Activated CD4-positive, alpha-beta memory T cell treated with anti-CD3 and anti-CD28 coated beads, Interleukin-2, amount 10 ng/mL, durations not matched to agents 7 days and 5 days (primary cell): ENCODE data around the gene TMEM167B. TPM values are rescaled to one million over a fixed set of nuclear protein-coding genes. Genes with fewer than 3 reads are reported as not detected.
"Not testable (repeated sequence)": the region's sequence is repeated elsewhere in the genome, so short reads cannot be mapped to it uniquely, and the experiment has no call there.

Experiments used
- CTCF ChIA-PET: fragments of 350-600 bp; sonication (Branson Sonifier 250); formaldehyde crosslinking; loops from one replicate; lab custom pipeline; 2021; ENCODE audit warnings: antibody characterized with exemption, inconsistent platforms; lab: Charles Lee
- POLR2A ChIA-PET: fragments of 350-600 bp; sonication (Branson Sonifier 250); formaldehyde crosslinking; loops from one replicate; lab custom pipeline; 2021; ENCODE audit warnings: antibody characterized with exemption; lab: Charles Lee
- DNase-seq: peaks from one replicate; pipeline ENCODE4 v3.0.0-alpha.2; 2020
- H3K27ac Mint-ChIP-seq: one replicate; pipeline ENCODE4 v1.8.0; 2021; ENCODE audit warnings: mild to moderate bottlenecking, mixed read lengths
- H3K27me3 Mint-ChIP-seq: one replicate; pipeline ENCODE4 v1.8.0; 2021; ENCODE audit warnings: mixed read lengths
- H3K36me3 Mint-ChIP-seq: one replicate; pipeline ENCODE4 v1.8.0; 2021; ENCODE audit warnings: low read depth, mixed read lengths
- H3K4me1 Mint-ChIP-seq: one replicate; pipeline ENCODE4 v1.8.0; 2021; ENCODE audit warnings: mixed read lengths
- H3K4me3 Mint-ChIP-seq: one replicate; pipeline ENCODE4 v1.8.0; 2021; ENCODE audit warnings: mild to moderate bottlenecking, mixed read lengths
- H3K9me3 Mint-ChIP-seq: one replicate; pipeline ENCODE4 v1.8.0; 2021; ENCODE audit warnings: mixed read lengths
- total RNA-seq, 2 experiments: library from RNA; stranded (reverse); gene quantifications; one replicate each; pipeline ENCODE4 v1.2.3, GENCODE V29; 2021

TMEM167B gene
- 10 to 100 TPM; 29.6 to 31.8 TPM for total RNA-seq

DNA sequence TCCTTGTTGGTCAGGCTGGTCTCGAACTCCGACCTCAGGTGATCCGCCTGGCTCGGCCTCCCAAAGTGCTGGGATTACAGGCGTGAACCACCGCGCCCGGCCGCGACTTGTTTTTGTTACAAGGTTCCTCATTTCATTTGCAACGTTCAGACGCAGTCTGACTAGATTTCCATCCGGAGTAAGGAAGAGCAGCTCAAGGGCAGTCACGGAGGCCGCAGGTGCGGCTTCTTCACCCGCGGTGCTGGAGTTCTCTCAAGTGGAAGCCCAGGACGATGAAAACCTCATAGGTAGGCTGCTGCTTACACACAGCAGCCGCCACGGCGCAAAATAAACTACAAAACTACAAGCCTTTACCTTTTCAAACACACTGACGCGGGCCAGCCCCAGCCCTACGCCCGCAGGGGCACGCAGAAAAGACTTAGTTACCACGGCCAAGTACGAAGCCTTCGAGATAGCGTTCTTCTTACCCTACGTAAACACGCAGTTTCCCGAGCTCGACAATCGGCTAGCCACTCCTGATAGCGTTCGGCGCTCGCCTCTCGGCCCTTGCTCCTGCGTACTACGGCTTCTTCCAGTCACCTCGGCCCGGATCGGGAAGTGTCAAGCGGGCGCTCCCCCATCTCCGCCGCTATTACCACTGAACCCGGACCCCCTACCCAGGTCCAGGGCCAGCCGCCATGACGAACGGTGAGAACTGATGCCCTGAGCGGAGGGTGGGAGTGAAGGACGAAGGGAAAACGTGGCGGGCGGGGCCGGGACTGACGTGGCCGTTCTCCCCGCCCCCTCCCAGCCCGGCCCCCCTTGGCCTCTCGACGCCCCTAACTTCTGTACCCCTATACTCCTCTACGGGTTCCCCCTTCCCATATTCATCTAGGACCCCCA, at the start of gene TMEM167B:
TSS of gene TMEM167B (plus strand) at position 569 of the 882 bp plus-strand sequence. CDS start at position 678, 109 bp downstream.
- H3K36me3 Mint-ChIP-seq = peaks cover 25% of the 10 kb centered on the region
- H3K9me3 Mint-ChIP-seq = no peaks in the 10 kb centered on the region
- H3K27me3 Mint-ChIP-seq = no peaks in the 10 kb centered on the region
- peaks cover 44% of the 10 kb centered on the region for H3K4me1 Mint-ChIP-seq
- ChIA-PET POLR2A (interaction anchor here (0.9 to 2.9 kb wide), 14 partner anchors 8 to 895 kb away, joined by 3 to 80 read pairs (median 5); partner anchors contain the start of genes CLCC1, PRPF38B, PSMA5 and SARS1), CTCF (interaction anchor here (2.6 to 3.1 kb wide), 3 partner anchors 9 to 22 kb away, joined by 12 to 38 read pairs (median 14); partner anchors contain the start of gene TAF13)
- peak within 1 kb of the TSS; percentile 85 for H3K4me3 Mint-ChIP-seq
- H3K27ac Mint-ChIP-seq = peak within 1 kb of the TSS; percentile 82
- DNase-seq = peak; percentile 91

DNA sequence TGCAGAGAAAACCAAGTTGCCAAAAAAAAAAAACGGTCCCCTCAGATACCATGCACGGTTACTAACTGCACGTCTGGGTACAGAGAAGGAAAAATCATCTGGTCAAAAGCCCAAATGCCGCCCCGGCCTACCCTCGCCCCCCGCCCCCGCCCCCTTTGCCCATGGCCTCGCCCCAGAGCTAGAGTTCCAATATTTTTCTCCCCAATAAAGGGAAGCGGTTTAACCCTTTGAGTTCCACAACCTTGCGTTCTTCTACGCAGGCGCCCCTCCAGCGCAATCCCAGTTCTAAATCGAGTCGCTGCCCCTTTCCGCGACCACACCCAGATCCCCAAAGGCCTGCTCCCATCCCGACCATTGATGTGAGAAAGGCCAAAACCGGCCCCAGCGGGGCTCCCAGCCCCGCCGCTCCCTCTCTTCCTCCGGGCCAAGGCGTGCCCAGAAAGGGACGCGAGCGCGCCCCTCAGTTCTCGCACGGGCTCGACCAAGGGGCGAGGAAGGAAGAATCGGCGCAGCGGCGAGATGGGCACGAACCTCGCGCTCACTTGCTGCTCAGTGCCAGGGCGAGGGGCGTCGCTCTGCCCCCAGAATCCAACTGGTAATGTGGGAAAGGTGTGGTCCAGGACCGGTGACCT, 49.5 kb upstream of the TMEM167B start:
- peak overlapping the region; percentile 88 for H3K27ac Mint-ChIP-seq
- peak overlapping the region; percentile 92 for H3K4me3 Mint-ChIP-seq
- no peaks in the 10 kb centered on the region for H3K36me3 Mint-ChIP-seq

DNA sequence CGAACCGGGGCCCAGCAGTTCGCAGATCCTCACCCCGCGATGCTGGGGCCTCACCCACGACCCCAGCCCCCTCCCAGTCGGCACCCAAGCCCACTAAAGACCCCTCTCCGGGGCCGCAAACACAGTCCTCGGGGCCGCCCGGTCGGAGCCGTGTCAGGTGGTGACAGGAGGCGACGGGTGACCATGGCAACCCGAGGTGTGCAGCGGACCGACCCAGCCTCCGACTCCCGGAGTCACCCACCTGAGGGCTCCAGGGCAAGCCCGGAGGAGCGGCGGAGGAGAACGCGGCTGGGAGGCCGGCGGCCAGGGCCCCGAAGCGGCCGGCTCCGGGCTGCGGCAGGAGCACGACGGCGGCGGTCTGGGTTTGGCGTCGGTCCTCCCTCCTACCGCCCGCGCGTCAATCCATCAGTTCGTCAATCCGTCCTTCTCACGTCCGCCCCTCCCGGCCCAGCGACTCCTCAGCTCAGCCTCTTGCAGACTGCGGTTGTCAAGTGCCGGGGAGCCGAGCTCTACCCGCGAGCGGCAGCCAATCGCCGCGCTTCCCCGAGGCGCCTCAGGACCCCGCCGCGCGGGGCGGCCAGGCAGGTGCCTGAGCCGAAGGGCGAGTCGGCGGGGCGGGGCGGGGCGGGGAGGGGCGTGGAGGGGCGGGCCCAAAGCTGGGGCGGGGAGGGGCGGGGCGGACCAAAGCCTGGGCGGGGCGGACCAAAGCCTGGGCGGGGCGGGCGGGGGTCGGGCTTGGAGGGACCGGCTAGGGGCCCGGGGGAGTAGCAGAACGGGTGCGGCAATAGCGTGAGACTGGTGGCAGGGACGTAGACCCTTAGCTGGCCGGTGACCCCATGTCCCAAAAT, 48.7 kb upstream of the TMEM167B start, which contains the start of gene WDR47:
TSS of gene WDR47 (minus strand) at position 482 of the 848 bp plus-strand sequence. CDS start 18,590 bp downstream, outside the sequence.
- Mint-ChIP-seq H3K36me3 (no peaks in the 10 kb centered on the region), H3K27ac (peak within 1 kb of the TSS; percentile 88), H3K4me3 (peak within 1 kb of the TSS; percentile 92), H3K9me3 (no peaks in the 10 kb centered on the region), H3K4me1 (peaks cover 25% of the 10 kb centered on the region), H3K27me3 (peaks cover 3% of the 10 kb centered on the region)
- ChIA-PET POLR2A (interaction anchor here (0.6 to 2.1 kb wide), 13 partner anchors 14 to 507 kb away, joined by 3 to 16 read pairs (median 4); partner anchors contain the start of genes CLCC1, GNAI3, PRPF38B and SARS1), CTCF (interaction anchor here (0.8 to 1.7 kb wide), 7 partner anchors 14 to 452 kb away, joined by 3 to 15 read pairs (median 3); partner anchors contain the start of gene CYB561D1)
- peak; percentile 97 for DNase-seq

More for the DNA sequence above, 49.5 kb upstream of the TMEM167B start:
- H3K27me3 Mint-ChIP-seq = peaks cover 3% of the 10 kb centered on the region
- peak; percentile 40 for DNase-seq
- ChIA-PET CTCF (interaction anchor here (1.0 to 1.7 kb wide), 3 partner anchors 13 to 453 kb away, joined by 3 to 15 read pairs (median 8); partner anchors contain the start of gene CYB561D1), POLR2A (interaction anchor here (0.6 to 2.1 kb wide), 5 partner anchors 36 to 508 kb away, joined by 3 to 16 read pairs (median 4); partner anchors contain the start of genes GNAI3, PRPF38B and TMEM167B)
- H3K9me3 Mint-ChIP-seq = no peaks in the 10 kb centered on the region
- peaks cover 25% of the 10 kb centered on the region for H3K4me1 Mint-ChIP-seq

DNA sequence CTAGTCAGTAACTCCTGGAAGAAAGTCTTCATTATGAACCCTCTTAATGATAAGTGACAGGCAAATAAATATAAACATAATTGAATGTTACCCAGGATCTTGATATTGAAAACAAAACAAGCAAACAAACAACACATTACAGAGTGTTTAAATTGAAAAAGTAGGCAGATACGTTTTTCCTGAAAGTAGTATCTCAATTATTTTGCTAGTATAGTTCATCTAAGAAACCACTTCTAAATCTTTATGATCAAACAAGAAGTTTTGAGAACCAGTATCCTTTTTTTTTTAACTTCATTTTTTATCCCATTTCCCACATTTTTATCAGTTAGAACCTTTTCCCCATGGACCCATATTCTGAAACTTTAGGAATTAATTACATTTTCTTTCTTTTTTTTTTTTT, 45.0 kb upstream of the TMEM167B start:
- ChIA-PET POLR2A (interaction anchor here (1.3 kb wide), 1 partner anchor 45 kb away, joined by 4 read pairs; the partner anchor contains the start of gene TMEM167B), CTCF (no interaction called here)
- Mint-ChIP-seq H3K36me3 (no peaks in the 10 kb centered on the region), H3K27me3 (peaks cover 4% of the 10 kb centered on the region), H3K4me3 (no peak overlapping the region), H3K27ac (no peak overlapping the region), H3K9me3 (no peaks in the 10 kb centered on the region), H3K4me1 (peaks cover 12% of the 10 kb centered on the region)
- no peak for DNase-seq

DNA sequence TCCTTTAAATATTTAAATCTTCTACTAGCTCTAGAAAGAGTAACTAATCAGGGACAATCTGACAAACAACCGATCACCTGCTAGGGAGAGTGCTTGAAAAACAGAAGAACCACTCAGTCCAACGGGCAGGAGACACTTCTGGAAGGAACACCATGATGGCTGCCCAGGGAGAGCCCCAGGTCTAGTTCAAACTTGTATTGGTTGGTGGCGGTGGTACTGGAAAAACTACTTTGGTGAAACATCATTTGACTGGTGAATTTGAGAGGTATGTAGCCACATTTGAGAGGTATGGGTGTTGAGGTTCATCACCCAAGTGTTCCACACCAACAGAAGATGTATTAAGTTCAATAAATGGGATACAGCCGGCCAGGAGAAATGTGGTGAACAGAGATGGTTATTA, 43.9 kb upstream of the TMEM167B start:
- no peaks in the 10 kb centered on the region for H3K9me3 Mint-ChIP-seq
- H3K27me3 Mint-ChIP-seq = peaks cover 4% of the 10 kb centered on the region
- no peak overlapping the region for H3K27ac Mint-ChIP-seq
- no peak overlapping the region for H3K4me3 Mint-ChIP-seq
- ChIA-PET POLR2A (no interaction called here), CTCF (no interaction called here)
- no peaks in the 10 kb centered on the region for H3K36me3 Mint-ChIP-seq
- DNase-seq = no peak
- peaks cover 6% of the 10 kb centered on the region for H3K4me1 Mint-ChIP-seq

DNA sequence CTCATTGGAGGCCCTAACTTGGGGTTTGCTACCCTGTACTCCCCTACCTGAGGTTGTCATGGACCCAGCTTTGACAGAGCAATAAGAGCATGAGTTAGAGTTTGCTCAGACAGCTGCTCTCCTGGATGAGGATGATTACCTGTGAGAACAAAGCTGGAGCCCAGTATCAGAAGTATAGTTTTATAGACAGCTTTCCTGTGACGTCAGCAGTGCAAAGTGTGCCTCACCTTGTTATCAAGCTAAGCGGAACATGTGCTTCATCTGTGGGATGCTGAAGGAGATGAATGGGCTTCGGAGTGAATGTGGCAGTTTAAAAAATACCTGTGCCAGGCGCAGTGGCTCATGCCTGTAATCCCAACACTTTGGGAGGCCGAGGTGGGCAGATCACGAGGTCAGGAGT, 43.2 kb upstream of the TMEM167B start:
- POLR2A ChIA-PET = no interaction called here
- Mint-ChIP-seq H3K9me3 (no peaks in the 10 kb centered on the region), H3K27ac (no peak overlapping the region), H3K4me3 (no peak overlapping the region), H3K27me3 (peaks cover 4% of the 10 kb centered on the region), H3K36me3 (no peaks in the 10 kb centered on the region), H3K4me1 (peaks cover 6% of the 10 kb centered on the region)
- no peak for DNase-seq
- CTCF ChIA-PET = no interaction called here

DNA sequence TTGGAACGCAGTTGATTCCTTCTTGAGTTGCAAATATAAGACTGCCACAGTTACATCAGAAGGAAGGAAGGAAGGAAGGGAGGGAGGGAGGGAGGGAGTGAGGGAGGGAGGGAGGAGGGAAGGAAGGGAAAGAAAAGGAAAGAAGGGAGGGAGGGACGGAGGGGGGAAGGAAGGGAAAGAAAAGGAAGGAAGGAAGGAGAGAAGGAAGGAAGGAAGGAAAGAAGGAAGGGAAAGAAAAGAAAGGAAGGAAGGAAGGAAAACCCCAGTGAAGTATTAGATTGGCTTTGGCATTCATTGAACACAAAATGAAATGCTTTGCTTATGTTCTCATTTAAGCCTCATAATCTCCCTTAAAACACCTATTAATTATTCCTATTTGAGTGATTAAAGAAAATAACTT, 42.2 kb upstream of the TMEM167B start:
- Mint-ChIP-seq H3K9me3 (no peaks in the 10 kb centered on the region), H3K27me3 (peaks cover 4% of the 10 kb centered on the region), H3K27ac (no peak overlapping the region), H3K36me3 (no peaks in the 10 kb centered on the region), H3K4me1 (peaks cover 3% of the 10 kb centered on the region), H3K4me3 (no peak overlapping the region)
- DNase-seq = no peak
- POLR2A ChIA-PET = no interaction called here
- CTCF ChIA-PET = no interaction called here

DNA sequence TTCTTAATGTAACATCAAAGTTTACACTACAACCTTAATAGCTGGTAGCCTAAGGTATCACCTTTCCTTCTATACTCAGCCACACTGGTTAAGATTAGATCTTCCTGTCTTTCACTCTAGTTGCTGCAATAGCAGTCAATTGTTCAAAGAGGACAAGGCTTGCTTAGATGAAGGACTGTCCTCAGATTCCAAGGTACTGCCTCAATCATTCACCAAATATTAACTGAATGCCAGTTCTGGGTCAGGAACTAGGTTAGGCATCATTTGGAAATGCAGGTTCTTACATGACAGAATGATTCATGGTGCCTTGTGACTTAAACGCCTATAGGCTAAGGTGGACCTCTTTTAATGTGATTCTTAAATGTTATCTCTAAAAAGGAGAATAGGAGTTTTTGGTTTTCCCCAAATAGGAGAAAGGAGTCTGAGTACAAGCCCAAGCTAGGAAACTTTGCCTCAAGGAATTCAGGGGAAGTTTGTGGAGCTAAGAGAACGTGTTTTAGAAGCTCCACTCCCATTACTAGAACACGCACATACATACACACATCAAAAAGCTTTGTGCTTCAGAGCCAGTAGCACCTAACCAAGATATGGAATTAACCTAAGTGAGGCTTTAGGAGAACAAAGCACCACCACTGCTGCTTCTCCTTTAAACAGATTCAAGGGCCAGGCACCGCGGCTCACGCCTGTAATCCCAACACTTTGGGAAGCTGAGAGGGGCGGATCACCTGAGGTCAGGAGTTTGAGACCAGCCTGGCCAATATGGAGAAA, 40.2 kb upstream of the TMEM167B start:
- Mint-ChIP-seq H3K27ac (no peak overlapping the region), H3K9me3 (no peaks in the 10 kb centered on the region), H3K36me3 (no peaks in the 10 kb centered on the region), H3K27me3 (peaks cover 1% of the 10 kb centered on the region), H3K4me1 (peaks cover 2% of the 10 kb centered on the region), H3K4me3 (no peak overlapping the region)
- ChIA-PET CTCF (no interaction called here), POLR2A (no interaction called here)
- no peak for DNase-seq

DNA sequence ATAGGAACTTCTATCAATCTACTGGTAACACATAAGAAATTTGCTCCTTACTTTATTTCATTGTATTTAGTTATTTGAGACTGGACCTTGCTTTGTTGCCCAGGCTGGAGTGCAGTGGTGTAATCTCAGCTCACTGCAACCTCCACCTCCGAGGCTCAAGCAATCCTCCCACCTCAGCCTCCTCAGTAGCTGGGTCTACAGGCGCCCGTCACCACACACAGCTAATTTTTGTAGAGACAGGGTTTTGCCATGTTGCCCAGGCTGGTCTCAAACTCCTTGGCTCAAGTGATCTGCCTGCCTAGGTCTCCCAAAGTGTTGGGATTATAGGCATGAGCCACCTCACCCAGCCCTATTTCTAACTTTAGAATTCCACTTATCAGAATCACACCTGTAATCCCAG, 38.4 kb upstream of the TMEM167B start:
- H3K4me3 Mint-ChIP-seq, H3K36me3 Mint-ChIP-seq, H3K27me3 Mint-ChIP-seq, DNase-seq, POLR2A ChIA-PET, H3K4me1 Mint-ChIP-seq, H3K9me3 Mint-ChIP-seq, CTCF ChIA-PET, H3K27ac Mint-ChIP-seq: not testable (repeated sequence)

DNA sequence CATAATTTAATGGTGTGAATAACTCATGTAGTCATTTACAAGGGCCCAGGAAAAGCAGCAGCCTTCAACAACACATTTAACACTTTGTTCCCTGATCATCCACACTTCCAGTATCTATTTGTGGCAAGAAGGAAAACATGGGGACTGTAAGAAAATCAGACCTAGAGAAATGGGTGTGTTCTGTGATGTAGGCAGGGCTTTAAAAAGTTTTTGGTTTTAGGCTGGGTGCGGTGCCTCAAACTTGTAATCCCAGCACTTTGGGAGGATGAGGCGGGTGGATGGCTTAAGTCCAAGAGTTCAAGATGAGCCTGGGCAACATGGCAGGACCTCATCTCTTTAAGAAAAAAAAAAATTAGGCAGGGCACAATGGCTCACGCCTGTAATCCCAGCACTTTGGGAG, 34.5 kb upstream of the TMEM167B start:
- Mint-ChIP-seq H3K36me3 (no peaks in the 10 kb centered on the region), H3K4me3 (no peak overlapping the region), H3K9me3 (no peaks in the 10 kb centered on the region), H3K27ac (no peak overlapping the region), H3K27me3 (no peaks in the 10 kb centered on the region), H3K4me1 (no peaks in the 10 kb centered on the region)
- no peak for DNase-seq
- POLR2A ChIA-PET = no interaction called here
- CTCF ChIA-PET = no interaction called here

DNA sequence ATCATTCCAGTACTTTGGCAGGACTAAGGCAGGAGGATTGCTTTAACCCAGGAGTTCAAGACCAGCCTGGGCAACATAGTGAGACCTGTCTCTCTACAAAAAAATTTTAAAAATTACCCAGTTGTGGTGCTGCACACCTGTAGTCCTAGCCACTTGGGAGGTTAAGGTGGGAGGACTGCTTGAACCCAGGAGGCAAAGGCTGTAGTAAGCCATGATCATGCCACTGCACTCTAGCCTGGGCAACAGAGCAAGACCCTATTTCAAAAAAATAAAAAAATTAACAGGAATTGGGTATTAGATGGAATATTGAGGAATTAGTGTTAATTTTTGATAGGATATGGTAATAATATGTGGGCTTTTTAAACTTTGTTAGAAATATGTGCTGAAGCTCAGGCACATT, 31.5 kb upstream of the TMEM167B start:
- CTCF ChIA-PET = no interaction called here
- H3K4me3 Mint-ChIP-seq = no peak overlapping the region

More for the DNA sequence above, 31.5 kb upstream of the TMEM167B start:
- no peaks in the 10 kb centered on the region for H3K27me3 Mint-ChIP-seq
- H3K27ac Mint-ChIP-seq = no peak overlapping the region
- no peak for DNase-seq
- POLR2A ChIA-PET = interaction anchor here (0.7 to 1.1 kb wide), 2 partner anchors 11 to 20 kb away, joined by 3 to 4 read pairs; no protein-coding TSS in a partner anchor
- H3K36me3 Mint-ChIP-seq = no peaks in the 10 kb centered on the region
- no peaks in the 10 kb centered on the region for H3K9me3 Mint-ChIP-seq
- H3K4me1 Mint-ChIP-seq = no peaks in the 10 kb centered on the region
